Dermis blood vessel endothelial cell (primary cell): ENCODE measurements around the gene EFHC1. TPM values are rescaled to one million over a fixed set of nuclear protein-coding genes. Genes with fewer than 3 reads are reported as not detected.

Experiments used
- DNase-seq: peaks from one replicate; pipeline ENCODE4 v3.0.0; 2010
- total RNA-seq: library from RNA; depleted of rRNA; stranded (reverse); fragments of >200 nt; gene quantifications from 2 replicates; pipeline ENCODE4 v1.2.3, GENCODE V29; 2014

EFHC1 gene
- total RNA-seq, 1 donor from 2014 or later, result 9.9 TPM

- DNase-seq, result no peak
Measured at GRCh38 chr6:52503323-52503747, 83.2 kb downstream of the EFHC1 start.

DNA sequence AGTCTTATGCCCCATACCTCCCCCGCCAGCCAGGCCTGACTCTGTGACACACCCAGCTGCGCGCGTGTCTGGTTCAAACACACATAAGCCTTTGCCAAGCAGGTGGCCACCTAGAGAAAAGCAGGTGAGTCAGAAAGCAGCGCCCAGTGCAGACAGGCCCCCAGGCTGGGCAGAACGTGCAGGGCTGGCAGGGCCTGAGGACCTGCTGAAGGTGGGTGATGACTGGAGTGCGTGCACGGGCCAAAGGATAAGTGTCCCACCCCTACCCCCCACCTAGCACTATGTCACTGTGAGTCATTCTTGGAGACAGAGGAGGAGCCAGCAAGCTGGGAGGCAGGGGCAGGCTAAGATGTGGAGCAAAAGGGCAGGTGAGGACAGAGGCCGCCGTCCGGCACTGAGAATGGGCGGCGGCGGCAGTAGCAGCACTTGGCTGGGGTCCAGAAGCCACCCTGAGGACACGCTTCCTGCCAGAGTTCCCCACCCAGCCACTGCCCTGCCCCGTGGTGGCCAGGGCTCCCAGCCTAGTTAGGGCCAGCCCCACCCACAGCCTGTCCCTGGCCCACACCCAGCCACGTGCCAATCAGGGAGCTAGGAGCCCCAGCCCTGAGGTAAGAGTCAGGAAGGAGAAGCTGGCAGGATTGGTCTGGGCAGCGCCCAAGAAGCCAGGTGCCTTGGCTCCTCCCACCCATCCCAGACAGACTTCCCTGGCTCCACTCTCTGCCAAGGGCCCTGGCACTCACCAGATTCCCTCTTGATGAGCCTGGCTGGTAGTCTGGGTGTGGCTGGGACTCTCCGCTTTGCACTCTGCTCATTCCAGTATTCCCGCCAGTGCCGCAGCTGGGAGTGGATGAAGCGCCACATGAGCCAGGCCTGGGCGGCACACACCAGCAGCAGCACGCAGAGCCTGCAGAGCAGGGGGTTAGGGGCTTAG is 84.0 kb downstream of the EFHC1 start:
- peak; percentile 68 for DNase-seq

DNA sequence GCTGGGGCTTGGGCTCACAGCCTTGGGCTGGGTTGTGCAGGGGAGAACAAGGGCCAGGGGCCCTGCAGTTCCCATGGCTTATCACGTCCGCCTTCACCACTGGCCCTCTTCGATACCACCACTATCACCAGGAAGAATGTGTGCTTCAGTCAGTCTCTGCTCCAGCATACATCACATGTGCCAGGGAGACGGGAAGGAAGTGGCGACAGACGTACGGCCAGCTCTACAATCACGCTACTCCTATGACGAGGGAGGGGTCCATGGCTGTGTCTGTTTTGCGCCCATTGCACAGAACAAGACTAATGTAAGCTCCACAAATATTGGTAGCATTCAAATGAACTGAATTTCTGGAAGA is 84.6 kb downstream of the EFHC1 start:
- peak; percentile 55 for DNase-seq

GRCh38 chr6:52505726-52506409 is 85.7 kb downstream of the EFHC1 start:
- no peak for DNase-seq

- no peak for DNase-seq
Measured at GRCh38 chr6:52506476-52506875, 86.3 kb downstream of the EFHC1 start.

- no peak for DNase-seq
Measured at GRCh38 chr6:52507557-52508260, 87.6 kb downstream of the EFHC1 start.

GRCh38 chr6:52508261-52508739 is 88.2 kb downstream of the EFHC1 start:
- no peak for DNase-seq

- peak; percentile 66 for DNase-seq
Measured at GRCh38 chr6:52509281-52510212, 89.4 kb downstream of the EFHC1 start.

GRCh38 chr6:52510213-52510562 is 90.0 kb downstream of the EFHC1 start:
- no peak for DNase-seq

- DNase-seq, result no peak
Measured at GRCh38 chr6:52511163-52511562, 91.0 kb downstream of the EFHC1 start.

GRCh38 chr6:52511572-52512151 is 91.5 kb downstream of the EFHC1 start:
- DNase-seq, result peak; percentile 53

- DNase-seq, result peak; percentile 93
Measured at GRCh38 chr6:52512199-52512598, 92.1 kb downstream of the EFHC1 start.

DNA sequence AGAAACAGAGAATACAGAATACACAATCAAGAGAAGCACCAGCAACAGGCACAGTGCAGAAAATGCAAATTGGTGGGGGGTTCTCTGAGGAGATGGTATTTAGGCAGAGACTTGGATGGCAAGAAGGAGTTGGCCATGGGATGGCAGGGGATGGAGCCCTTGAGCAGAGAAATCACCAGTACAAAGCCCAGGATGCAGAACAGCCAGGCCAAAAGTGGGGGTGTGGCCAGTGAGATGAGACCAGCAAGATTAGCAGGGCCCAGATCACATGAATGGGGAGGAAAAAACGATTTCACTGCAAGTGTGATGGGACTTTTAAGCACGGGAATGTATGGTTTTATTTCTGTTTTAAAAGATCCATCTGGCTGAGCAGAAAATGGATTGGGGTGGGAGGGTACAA is 93.3 kb downstream of the EFHC1 start:
- no peak for DNase-seq

- DNase-seq, result no peak
Measured at GRCh38 chr6:52513896-52514295, 93.8 kb downstream of the EFHC1 start.

GRCh38 chr6:52514514-52514913 is 94.4 kb downstream of the EFHC1 start:
- DNase-seq, result no peak

DNA sequence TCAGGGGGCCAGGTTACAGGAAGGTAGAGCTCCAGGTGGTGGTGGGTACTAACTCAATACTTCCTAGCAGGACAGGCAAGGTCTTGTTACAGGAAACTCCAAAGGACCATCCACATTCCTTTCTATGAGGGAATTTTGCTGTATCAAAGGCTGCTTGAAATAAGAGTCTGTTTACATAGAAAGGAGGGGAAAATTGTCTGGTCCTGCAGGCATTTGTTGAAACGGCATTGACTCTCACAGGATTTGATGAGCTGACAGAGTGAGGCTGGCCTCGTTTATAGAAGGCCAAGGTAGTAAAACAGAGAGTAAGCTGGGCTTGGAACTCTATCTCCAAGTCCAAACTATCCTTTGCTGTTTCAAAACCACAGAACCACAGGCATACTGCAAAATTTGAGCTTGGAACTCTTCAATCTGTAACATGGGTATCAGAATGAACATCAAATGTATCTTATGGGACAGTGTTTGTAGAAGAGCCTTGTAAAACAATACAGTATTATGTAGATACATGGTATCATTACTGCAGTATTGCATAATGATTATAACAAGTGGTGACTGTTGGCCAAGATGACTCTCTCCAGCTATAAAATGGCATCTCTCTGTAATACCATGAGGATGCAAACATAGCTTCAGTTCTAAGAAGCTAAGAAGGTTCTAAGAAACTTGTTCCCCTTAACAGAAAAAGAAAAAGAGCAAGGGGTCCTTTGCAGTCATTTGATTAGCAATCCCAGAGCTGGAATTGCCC is 95.2 kb downstream of the EFHC1 start:
- no peak for DNase-seq

DNA sequence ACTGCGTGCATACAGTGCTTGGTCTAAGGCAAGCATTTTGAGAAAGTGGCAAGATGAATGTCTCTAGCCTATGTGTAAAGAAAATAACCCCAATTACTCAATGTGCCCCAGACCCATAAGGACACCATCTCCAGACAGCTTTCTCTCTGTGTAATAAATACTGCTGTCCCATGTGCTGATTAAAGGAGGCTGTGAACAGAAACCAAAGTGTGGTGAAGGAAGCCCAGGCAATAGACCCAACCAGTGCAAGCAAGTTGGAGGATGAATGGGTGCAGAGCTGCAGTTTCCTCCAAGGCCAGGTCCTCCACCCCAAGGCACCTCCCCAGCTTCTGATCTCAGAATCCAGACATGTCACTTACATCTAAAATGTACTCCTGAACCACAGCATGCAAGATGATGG is 96.1 kb downstream of the EFHC1 start:
- DNase-seq, result no peak

DNA sequence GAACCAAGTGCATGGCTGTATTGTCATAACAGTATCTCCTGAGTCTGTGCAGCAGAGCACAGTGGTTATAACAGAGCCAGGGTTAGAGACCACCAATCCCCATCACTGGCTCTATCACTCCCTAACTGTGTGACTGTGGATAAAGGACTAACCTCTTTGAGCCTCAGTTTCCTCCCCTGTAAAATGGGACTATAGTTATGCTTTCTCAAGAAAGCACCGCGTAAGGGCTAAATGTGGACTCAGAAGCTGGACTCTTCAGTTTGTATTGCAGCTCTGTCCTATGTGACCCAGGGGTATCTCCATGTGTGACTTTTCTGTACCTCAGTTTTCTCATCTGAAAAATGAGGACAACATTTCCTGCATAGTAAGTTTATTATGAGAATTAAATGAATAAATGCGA is 96.8 kb downstream of the EFHC1 start:
- no peak for DNase-seq

DNA sequence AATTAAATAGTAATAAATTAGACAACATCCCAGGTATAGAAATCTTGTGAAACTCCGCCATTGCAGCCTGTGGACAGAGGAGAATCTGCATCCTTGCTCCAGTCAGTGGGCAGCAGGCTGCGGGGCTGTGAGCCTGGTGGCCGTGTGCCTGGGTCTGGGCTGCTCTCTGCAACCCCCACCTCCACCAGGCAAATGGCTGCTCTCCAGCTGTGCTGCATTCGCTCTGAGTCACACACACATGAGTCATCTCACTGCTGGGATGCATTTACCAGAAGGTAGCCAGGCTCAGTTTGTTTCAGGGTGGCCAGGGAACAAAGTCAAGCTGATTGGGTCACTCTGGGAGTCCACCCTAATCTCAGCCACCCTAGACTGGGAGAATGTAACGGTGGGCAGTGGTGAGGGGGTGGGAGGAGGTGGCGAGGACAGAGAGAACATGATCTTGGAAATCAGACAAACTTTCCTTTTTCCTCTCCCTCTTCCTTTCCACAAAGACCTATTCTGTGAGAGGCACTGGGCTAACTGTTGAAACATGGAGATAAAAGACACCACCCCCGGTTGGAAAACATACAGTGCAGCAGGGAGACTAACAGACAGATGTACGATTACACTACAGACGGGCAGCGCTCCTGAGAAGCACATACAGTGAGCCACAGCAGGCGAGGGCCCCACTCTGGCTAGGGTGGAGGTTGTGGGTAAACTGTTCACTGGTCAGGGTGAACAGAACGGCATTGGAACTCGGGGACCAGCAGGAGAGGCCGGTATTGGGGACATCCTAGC is 97.5 kb downstream of the EFHC1 start:
- DNase-seq, result peak; percentile 95

- no peak for DNase-seq
Measured at GRCh38 chr6:52518279-52518945, 98.3 kb downstream of the EFHC1 start.
